Motor neuron (in vitro differentiated cells): ENCODE measurements around the gene CACNB4. TPM values are rescaled to one million over a fixed set of nuclear protein-coding genes. Genes with fewer than 3 reads are reported as not detected.

ENCODE experiments used
- ATAC-seq, 8 experiments: fragments of 200-7000 bp; cut with Tn5 transposase; replicated peaks in 6 of 8; 2 replicates each; pipeline ENCODE4 v1.8.0; 2021; ENCODE audit warnings: mild to moderate bottlenecking in 8 of 8, moderate library complexity in 8 of 8
- H3K27ac ChIP-seq, 2 donors: fragments of 250-450 bp; sonication (Bioruptor Pico); 2 replicates each; pipeline ENCODE4 v1.9.0; 2021; ENCODE audit warnings: antibody characterized with exemption in 2 of 2, mild to moderate bottlenecking in 2 of 2, moderate library complexity in 1 of 2
- H3K4me1 ChIP-seq, 2 donors: fragments of 250-450 bp; sonication (Bioruptor Pico); replicated peaks in 1 of 2; 2 replicates each; pipeline ENCODE4 v1.6.1; 2021; ENCODE audit warnings: antibody characterized with exemption in 2 of 2, mild to moderate bottlenecking in 2 of 2, moderate library complexity in 1 of 2
- H3K4me3 ChIP-seq, 5 donors: fragments of 250-450 bp; sonication (Bioruptor Pico); 2 replicates each; pipeline ENCODE4 v1.9.0; 2021; ENCODE audit warnings: antibody characterized with exemption in 5 of 5, mild to moderate bottlenecking in 5 of 5, moderate library complexity in 4 of 5
- WGBS, 10 experiments: fragments of 450-650 bp; shearing (Covaris generic); methylation state at CpG; one replicate each; pipeline ENCODE4 v1.0.0; 2022; 5-methylcytosine and 5-hydroxymethylcytosine counted together
- in situ Hi-C, 9 experiments: fragments of 400-800 bp; cut with MboI; loops; one replicate each; pipeline ENCODE4 v1.15.0; 2021; ENCODE audit warnings: low sequenced_read_pairs in 9 of 9, low pct_unique_long_range_greater_than_20kb in 2 of 9; ENCODE audit not compliant: unreplicated experiment in 9 of 9
- total RNA-seq, 8 experiments: library from RNA; unstranded; fragments of 300-600 nt; gene quantifications; 2 replicates each; pipeline versions ENCODE4 v1.2.3 to v1.2.4, GENCODE V29; 2022

The CACNB4 gene
- total RNA-seq, 8 experiments from 2014 or later: 6.7 to 116 (median 19.0) TPM

DNA sequence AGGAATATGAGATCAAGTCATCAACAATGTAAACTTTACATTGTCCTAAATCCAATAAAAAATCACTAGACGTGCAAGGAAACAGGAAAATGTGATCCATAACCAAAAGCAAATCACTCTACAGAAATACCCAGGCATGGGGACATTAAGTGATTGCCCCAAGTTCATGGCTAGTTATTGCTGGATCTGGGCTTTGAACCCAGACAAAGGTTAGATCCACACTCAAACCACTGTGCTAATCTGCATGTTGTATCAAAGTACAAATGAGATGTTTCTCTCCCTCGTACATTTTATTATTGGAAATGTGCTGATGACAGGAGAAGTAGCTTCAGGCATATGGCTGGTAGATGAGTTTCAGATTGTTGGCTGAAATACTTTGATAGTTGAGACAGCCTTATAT, 267.9 kb downstream of the CACNB4 start:
- ATAC-seq: no peak
- Histone ChIP-seq H3K4me3 (no peak overlapping the region), H3K27ac (no peak overlapping the region), H3K4me1 (peaks cover 7 to 13% of the 10 kb centered on the region in 2 donors)
- 33 to 100% (median 94%) methylated on average over 1 to 2 of the region's 2 CpGs; no CpG with 5 or more reads in 1 of the 10 experiments for WGBS, 10 experiments
- in situ Hi-C loops: no loop called here

DNA sequence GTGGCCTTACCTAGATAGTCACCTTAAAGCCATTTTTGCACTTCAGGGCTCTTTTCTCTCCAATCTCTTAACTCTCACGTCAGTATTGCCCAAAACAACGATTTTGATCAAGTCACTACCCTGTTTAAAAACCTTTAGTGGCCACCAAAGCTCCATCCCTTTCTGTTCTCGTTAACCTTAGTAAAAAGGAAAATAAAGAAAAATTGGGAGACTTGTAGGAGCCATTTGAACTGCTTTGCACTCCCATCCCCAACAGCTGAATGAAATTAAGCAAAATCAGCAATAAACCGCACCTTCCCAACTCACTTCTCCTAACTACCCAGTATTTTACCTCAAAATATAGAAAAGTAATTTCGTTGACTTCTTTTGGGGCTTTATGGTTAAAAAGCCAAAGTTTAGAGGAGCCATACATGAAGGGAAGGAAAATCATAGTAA, 269.9 kb downstream of the CACNB4 start:
- WGBS, 10 experiments: 42 to 100% (median 82%) methylated on average over 1 to 5 of the region's 5 CpGs; no CpG with 5 or more reads in 1 of the 10 experiments
- H3K27ac ChIP-seq: no peak overlapping the region
- H3K4me3 ChIP-seq: peak overlapping the region; percentile 64 to 95 (median 84)
- H3K4me1 ChIP-seq: peaks cover 7 to 13% of the 10 kb centered on the region in 2 donors
- in situ Hi-C loops: no loop called here
- no peak for ATAC-seq

DNA sequence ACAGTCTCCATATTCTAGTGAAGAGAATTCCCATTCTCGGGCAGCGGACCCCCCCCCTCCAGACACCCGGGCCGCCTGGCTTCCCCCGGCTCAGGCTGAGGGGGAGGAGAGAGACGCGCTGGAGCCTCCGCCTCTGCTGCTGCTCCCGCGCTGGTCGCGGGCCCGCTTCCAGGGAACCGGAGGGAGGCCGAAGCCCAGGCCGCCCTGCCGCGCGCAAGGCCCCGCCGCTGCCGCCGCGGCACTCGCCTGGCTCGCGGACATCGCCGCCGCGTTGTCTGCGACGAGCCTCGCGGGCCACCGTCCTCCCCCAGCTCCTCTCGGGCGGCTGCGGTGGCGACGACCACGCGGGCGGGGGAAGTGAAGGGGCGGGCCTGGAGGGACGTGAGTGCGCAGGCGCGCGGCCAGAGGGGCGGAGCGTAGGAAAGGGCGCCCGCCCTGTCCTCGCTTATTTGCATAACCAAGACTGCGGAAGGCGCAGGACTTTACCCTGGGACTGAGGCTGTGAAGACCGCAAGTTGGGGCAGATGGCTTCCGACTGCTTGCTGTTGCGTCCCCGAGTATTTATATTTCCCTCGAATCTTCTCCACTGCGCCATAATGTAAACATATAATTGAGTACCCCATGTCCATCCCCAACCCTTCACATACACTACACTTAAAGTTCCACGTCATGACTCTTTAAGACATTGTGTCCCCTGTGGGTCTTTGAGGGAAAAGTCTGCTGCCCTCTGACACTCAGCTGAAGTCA, 270.5 kb downstream of the CACNB4 start, which contains the start of gene ARL5A:
ARL5A (minus strand) TSS at position 279 of the 747 bp plus-strand sequence; CDS start at position 34, 245 bp downstream.
- H3K4me1 ChIP-seq: peaks cover 10 to 13% of the 10 kb centered on the region in 2 donors
- H3K27ac ChIP-seq: peak within 1 kb of the TSS; percentile 82 to 92
- H3K4me3 ChIP-seq: peak within 1 kb of the TSS; percentile 64 to 95 (median 84)
- ATAC-seq: peak; percentile 89 to 96 (median 94)
- in situ Hi-C loops: no loop called here
- 0 to 40% (median 0%) methylated on average over 1 to 6 of the region's 64 CpGs; no CpG with 5 or more reads in 3 of the 10 experiments for WGBS, 10 experiments

DNA sequence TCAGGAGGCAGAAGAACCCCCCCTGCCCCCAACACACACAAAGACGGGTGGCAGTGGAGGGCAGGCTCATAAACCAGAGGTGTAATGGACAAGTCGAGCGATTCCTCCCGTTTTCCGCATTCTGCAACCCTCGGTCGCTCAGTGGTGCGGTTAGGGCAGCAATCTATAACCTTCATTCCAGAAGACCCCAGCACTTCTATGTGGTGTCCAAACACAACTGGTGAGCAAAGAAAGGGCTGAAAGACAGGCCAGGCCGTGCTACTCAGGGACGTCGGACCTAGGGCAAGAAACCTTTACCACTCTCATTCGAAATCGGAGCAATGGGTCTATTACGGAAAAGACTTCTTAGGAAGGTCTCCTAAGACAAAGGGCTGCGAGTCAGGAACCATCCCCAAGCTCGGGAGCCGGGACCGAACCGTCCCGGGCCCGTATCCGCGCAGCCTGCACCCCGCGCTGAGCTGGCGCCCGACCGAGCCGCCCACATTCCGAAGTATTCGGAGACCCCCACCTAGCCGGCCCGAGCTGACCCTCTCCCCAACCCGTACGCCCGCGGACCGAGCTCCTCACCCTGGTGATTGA, 271.2 kb downstream of the CACNB4 start:
- Histone ChIP-seq H3K4me3 (peak overlapping the region; percentile 64 to 95 (median 84)), H3K27ac (peak overlapping the region; percentile 82 to 92), H3K4me1 (peaks cover 10 to 13% of the 10 kb centered on the region in 2 donors)
- in situ Hi-C loops: no loop called here
- peak in 7 of 8 experiments; percentile 1 to 20 (median 3) for ATAC-seq
- WGBS, 10 experiments: 0 to 13% (median 1%) methylated on average over 3 to 20 of the region's 38 CpGs; no CpG with 5 or more reads in 3 of the 10 experiments

DNA sequence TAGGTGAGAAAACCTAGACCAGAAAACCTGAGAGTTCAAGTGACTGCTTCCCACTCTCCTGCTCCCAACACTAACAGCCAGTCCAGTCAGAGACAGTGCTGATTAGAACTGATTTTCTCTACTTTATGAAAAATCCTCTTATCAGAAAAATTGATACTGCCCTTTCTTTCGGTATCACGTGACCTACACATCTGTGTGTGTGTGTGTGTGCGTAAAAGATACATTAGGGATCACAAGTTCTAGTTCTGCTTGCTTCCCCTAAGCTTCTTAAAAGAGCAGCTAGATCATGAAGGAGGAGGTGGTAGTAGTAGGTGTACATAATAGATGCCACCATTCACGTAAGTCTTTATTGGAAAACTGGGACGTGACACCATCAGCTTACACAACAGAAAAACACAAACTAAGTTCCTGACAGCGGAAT, 272.1 kb downstream of the CACNB4 start:
- in situ Hi-C loops: no loop called here
- 28 to 64% (median 36%) methylated on average over 2 to 6 of the region's 6 CpGs; no CpG with 5 or more reads in 2 of the 10 experiments for WGBS, 10 experiments
- H3K4me1 ChIP-seq: peaks cover 10 to 13% of the 10 kb centered on the region in 2 donors
- H3K27ac ChIP-seq: no peak overlapping the region
- H3K4me3 ChIP-seq: peak overlapping the region; percentile 64 to 95 (median 84)
- no peak for ATAC-seq

DNA sequence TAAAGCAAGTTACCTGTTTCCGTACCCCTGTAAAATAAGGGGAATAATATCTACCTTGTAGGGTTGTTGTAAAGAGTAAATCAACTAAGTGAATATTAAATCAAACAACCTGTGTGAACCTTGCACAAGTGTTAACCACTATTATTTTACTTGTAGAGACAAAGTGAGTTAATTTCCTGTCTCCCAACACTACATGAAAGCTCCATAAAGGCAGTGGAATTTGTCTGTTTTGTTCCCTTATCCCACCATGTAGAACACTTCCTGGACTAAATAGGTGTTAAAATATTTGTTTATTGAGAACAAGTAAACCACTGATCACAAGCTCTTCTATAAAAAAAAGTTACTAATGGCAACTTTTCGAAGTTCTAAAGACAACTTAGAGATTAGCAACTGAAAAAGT, 274.0 kb downstream of the CACNB4 start:
- in situ Hi-C loops: loop anchor here in 2 of 9 experiments (25.0 kb wide), 1 partner anchor 187 kb away; no protein-coding TSS in a partner anchor
- 25 to 79% (median 58%) methylated on average over 1 to 2 of the region's 2 CpGs; no CpG with 5 or more reads in 1 of the 10 experiments for WGBS, 10 experiments
- H3K27ac ChIP-seq: no peak overlapping the region
- H3K4me3 ChIP-seq: no peak overlapping the region
- H3K4me1 ChIP-seq: peaks cover 10 to 13% of the 10 kb centered on the region in 2 donors
- no peak for ATAC-seq

DNA sequence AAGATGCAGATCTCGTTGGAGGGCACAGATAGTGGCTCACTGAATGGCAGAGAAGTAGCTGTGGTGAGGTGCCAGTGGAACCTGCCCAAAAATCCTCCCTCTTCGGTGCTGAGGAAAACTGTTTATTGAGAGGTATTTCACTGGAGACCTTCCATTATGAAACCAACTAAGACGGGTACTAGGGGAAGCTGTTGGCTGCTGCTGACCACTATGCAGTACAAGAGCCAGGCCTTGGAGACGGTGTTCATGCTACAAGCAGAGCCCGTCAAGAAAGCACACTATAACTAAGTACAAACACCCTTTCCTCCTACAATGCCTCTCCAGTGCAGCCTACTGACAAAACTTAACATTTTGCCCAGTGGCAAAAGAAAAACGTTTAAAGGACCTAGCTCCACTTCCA, 275.2 kb downstream of the CACNB4 start:
- peaks cover 10 to 13% of the 10 kb centered on the region in 2 donors for H3K4me1 ChIP-seq
- in situ Hi-C loops: loop anchor here in 2 of 9 experiments (25.0 kb wide), 1 partner anchor 189 kb away; no protein-coding TSS in a partner anchor
- 0 to 71% (median 54%) methylated on average over 1 to 5 of the region's 6 CpGs; no CpG with 5 or more reads in 2 of the 10 experiments for WGBS, 10 experiments
- no peak overlapping the region for H3K27ac ChIP-seq
- no peak overlapping the region for H3K4me3 ChIP-seq
- no peak for ATAC-seq

DNA sequence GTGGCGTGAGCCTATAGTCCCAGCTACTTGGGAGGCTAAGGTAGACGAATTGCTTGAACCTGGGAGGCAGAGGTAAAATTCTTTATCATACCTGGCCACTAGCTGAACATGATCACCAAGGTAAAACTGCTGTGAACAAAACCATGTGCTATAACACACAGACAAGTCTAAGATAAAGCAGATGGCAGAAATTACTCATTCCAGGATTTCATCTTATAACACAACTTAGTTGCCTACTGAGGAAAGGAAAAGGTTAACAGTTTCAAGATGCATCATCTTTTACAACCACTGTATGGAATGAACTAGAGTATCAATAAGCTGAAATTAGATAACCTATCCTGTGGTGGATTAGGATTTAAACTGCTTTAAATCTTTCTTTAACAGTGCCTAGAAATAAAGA, 278.9 kb downstream of the CACNB4 start:
- WGBS, 10 experiments: 70 to 100% (median 91%) methylated on average over 1 to 2 of the region's 2 CpGs; no CpG with 5 or more reads in 2 of the 10 experiments
- Histone ChIP-seq H3K27ac (no peak overlapping the region), H3K4me3 (no peak overlapping the region), H3K4me1 (peaks cover 0 to 3% of the 10 kb centered on the region in 2 donors)
- in situ Hi-C loops: loop anchor here in 2 of 9 experiments (25.0 kb wide), 1 partner anchor 192 kb away; no protein-coding TSS in a partner anchor
- no peak for ATAC-seq

DNA sequence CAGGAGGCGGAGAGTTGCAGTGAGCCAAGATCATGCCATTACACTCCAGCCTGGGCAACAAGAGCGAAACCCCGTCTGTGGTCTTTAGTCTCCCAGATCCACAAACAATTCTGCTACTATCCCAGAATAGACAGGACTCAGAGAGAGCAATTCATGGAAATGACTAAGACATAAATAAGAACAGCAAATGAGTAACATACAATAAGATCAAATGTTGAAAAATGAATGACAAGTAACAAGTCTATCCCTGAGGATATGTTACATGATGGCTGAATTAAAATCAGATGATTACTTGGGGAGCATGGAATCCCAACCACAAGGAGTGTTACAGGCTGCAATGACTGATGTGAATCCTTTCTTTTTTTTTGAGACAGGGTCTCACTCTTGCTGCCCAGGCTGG, 280.9 kb downstream of the CACNB4 start:
- Histone ChIP-seq H3K4me3 (no peak overlapping the region), H3K4me1 (no peaks in the 10 kb centered on the region), H3K27ac (no peak overlapping the region)
- in situ Hi-C loops: loop anchor here in 2 of 9 experiments (25.0 kb wide), 1 partner anchor 194 kb away; no protein-coding TSS in a partner anchor
- 93 to 100% (median 100%) methylated on average over 1 to 2 of the region's 3 CpGs; no CpG with 5 or more reads in 5 of the 10 experiments for WGBS, 10 experiments
- ATAC-seq: no peak

DNA sequence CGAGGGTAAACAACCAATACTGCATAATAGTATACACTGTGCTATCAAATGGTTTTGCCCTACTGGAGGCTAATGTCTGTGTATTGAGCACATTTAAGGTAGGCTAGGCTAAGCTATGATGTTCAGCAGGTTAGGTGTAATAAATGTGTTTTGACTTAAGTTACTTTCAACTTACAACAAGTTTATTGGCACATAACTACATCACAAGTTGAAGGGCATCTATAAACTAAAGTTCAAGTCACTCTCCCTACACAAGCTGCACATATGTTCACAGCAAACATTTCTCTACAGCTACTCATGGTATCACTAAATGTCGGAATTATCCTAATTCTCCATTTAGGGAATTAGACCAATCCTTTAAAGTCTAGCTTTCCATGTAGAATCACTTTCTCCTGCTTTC, 282.0 kb downstream of the CACNB4 start:
- Histone ChIP-seq H3K4me1 (no peaks in the 10 kb centered on the region), H3K27ac (no peak overlapping the region), H3K4me3 (no peak overlapping the region)
- in situ Hi-C loops: loop anchor here in 2 of 9 experiments (25.0 kb wide), 1 partner anchor 195 kb away; no protein-coding TSS in a partner anchor
- ATAC-seq: no peak
- 67 to 100% (median 100%) methylated on average over 1 to 2 of the region's 2 CpGs; no CpG with 5 or more reads in 1 of the 10 experiments for WGBS, 10 experiments

DNA sequence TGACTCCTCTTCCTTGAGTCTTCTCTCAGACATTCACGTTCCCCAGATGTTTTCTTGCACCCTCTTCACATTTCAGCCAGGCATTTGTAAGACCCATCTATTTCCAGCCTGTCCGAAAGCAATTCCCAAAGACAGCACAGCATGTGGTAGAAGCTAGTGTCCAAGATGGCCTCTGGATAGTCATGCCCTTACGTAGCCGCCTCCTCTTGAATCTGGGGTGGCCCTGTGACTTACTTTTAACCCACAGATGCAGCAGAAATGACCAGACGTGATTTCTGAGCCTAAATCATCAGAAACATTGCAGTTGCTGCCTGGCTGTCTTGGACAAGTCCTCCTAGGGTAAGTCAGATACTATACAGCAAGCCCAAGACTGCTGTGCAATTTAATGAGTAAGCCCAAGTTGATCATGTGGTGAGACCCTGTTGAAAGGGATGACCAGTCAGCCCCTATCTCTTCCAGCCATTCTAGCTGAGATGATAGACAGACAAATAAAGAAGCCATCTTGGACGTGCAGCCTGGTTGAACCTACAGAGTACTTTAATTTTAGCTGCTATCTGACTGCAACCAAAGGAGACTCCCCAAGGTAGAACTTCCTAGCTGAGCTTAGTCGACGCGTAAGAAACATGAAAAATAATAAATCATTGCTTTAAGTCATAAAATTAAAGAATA, 282.9 kb downstream of the CACNB4 start:
- ATAC-seq: no peak
- in situ Hi-C loops: loop anchor here in 2 of 9 experiments (25.0 kb wide), 1 partner anchor 196 kb away; no protein-coding TSS in a partner anchor
- no peak overlapping the region for H3K27ac ChIP-seq
- H3K4me1 ChIP-seq: no peaks in the 10 kb centered on the region
- no peak overlapping the region for H3K4me3 ChIP-seq
- 70 to 100% (median 92%) methylated on average over 2 to 7 of the region's 9 CpGs for WGBS, 10 experiments

DNA sequence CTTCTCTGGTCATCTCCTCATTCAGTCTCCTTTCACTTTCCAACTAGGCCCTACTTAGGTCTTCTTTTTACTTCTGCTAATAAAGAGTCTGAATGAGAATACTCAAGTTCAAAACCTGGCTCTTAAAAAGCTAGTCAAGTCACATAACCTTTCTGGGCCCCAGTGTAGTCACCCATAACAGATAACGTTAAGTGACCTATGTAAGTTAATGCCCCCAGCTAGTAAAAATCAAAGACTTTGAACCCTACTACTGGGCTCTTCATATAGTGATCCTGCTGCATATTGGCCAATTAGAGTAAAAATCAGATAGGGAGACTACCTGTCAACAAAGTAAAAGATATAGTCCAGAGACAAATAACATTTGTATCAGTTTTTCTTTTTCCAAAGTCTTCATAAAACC, 288.4 kb downstream of the CACNB4 start:
- H3K4me1 ChIP-seq: no peaks in the 10 kb centered on the region
- H3K4me3 ChIP-seq: no peak overlapping the region
- ATAC-seq: no peak
- H3K27ac ChIP-seq: no peak overlapping the region
- WGBS, 10 experiments: 90 to 100% (median 100%) methylated on average over 1 of the region's 1 CpG; no CpG with 5 or more reads in 2 of the 10 experiments
- in situ Hi-C loops: loop anchor here in 2 of 9 experiments (25.0 kb wide), 1 partner anchor 202 kb away; no protein-coding TSS in a partner anchor
